Fibroblast of the aortic adventitia (primary cell): ENCODE results near the gene B3GAT1. TPM values are rescaled to one million over a fixed set of nuclear protein-coding genes. Genes with fewer than 3 reads are reported as not detected.

Experiments used
- DNase-seq: peaks from one replicate; pipeline ENCODE4 v3.0.0-alpha.2; 2010; ENCODE audit warnings: low read depth
- H3K4me3 ChIP-seq: 2 replicates; pipeline ENCODE4 v1.5.1; 2011; ENCODE audit warnings: low read depth, mild to moderate bottlenecking, control low read depth, low read length, moderate library complexity
- total RNA-seq: library from RNA; depleted of rRNA; stranded (reverse); fragments of >200 nt; gene quantifications from 2 replicates; pipeline ENCODE4 v1.2.3, GENCODE V29; 2012; ENCODE audit warnings: low replicate concordance
- TF ChIP-seq, protein P1 (sequence below): IDR thresholded peaks from 2 replicates; pipeline ENCODE4 v1.5.1; 2011; ENCODE audit warnings: mild to moderate bottlenecking, low read length, control low read depth, inconsistent platforms; ENCODE audit not compliant: insufficient read depth

Gene B3GAT1
- total RNA-seq, 1 donor, result not detected

DNA sequence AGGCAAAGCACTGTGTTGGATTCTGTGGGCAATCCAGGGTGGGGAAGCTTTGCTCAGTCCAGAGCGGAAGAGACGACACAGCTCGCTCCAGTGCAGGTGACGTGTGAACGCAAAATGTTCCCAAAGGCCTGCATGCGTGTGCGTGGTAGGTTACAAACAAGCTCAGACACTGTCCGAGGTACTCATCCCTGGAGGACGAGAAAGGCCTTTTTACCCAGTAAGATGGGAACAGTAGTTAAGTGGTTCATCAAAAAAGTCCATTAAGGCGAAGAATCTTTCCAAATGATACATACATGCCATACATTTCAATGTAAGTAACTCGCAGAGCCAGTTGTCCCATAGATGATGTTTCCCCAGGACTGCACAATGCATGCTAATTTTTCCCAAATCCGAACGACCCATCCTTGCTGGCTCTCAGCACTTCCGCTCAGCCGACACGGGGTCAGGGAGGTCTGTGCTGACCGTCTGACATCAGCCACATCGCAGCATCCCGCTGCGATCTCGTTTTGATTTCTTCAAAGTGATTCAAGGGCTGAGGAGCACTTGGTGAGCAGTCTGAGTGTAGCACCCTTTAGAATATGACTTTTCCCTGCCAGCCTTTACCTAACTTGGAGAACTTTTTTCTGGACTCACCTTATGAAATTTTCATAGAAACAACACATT, 19.0 kb downstream of the B3GAT1 start:
- TF ChIP-seq, protein P1, sequence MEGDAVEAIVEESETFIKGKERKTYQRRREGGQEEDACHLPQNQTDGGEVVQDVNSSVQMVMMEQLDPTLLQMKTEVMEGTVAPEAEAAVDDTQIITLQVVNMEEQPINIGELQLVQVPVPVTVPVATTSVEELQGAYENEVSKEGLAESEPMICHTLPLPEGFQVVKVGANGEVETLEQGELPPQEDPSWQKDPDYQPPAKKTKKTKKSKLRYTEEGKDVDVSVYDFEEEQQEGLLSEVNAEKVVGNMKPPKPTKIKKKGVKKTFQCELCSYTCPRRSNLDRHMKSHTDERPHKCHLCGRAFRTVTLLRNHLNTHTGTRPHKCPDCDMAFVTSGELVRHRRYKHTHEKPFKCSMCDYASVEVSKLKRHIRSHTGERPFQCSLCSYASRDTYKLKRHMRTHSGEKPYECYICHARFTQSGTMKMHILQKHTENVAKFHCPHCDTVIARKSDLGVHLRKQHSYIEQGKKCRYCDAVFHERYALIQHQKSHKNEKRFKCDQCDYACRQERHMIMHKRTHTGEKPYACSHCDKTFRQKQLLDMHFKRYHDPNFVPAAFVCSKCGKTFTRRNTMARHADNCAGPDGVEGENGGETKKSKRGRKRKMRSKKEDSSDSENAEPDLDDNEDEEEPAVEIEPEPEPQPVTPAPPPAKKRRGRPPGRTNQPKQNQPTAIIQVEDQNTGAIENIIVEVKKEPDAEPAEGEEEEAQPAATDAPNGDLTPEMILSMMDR, result no peak
- no peak overlapping the region for H3K4me3 ChIP-seq
- no peak for DNase-seq

DNA sequence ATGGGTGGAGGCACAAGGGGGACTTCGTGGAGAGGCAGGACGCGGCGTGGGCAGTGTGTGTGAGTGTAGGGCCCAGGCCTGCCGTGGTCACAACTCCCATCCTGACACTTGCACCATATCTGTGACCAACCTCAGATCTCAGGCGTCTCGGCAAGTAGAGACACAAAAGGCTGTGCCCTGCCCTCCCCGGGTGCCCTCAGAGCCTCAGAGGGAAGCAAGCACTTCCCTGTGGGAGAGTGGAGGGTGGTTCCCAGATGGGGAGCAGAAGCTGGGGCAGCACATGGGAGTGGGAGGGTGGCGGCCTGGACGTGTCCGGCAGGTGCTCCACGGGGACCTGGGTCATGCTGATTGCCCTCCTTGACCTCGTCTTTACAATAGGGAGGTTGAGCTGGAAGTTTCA, 20.4 kb downstream of the B3GAT1 start:
- H3K4me3 ChIP-seq, result no peak overlapping the region
- DNase-seq, result no peak
- TF ChIP-seq, protein P1, result no peak

DNA sequence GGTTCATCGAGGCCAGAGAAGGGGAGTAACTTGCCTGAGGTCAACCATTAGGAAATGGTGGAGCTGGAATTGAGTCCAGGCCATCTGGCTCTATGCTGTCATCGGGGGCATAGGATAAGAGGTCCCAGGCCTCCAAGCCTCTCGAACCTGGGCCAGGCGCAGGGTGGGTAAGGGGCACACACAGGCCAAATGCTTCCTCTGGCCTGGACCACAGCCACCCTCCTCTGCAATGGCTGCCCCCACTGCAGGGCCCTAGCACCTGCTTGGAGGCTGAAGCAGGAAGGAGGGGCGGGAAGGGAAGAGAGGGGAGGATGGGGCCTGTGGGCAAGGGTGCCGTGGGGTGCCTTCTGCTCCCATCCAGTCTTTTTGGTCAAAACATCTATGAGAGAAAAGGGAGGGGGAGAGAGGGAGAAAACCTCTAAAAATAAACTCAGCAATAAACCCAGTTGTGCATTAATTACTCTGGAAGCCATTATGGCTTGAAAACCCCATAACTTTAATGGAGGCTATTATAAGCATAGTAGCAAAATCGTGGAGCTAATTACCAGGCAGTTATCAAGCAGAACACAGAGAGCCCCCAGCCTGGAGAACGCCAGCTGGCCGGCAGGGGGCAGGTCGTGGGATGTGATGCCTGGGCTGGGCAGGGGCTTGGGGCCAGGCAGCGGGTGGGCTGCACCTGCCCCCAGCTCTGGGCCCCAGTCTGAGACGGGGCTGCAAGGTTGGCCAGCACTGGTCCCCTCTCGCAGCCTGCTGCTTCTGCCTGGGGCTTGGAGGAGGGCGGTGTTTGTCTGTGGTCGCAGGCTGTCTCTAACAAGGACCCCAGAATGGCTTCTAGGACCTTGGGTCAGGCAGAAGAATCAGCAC, 21.1 kb downstream of the B3GAT1 start:
- no peak overlapping the region for H3K4me3 ChIP-seq
- TF ChIP-seq, protein P1, result no peak
- no peak for DNase-seq

DNA sequence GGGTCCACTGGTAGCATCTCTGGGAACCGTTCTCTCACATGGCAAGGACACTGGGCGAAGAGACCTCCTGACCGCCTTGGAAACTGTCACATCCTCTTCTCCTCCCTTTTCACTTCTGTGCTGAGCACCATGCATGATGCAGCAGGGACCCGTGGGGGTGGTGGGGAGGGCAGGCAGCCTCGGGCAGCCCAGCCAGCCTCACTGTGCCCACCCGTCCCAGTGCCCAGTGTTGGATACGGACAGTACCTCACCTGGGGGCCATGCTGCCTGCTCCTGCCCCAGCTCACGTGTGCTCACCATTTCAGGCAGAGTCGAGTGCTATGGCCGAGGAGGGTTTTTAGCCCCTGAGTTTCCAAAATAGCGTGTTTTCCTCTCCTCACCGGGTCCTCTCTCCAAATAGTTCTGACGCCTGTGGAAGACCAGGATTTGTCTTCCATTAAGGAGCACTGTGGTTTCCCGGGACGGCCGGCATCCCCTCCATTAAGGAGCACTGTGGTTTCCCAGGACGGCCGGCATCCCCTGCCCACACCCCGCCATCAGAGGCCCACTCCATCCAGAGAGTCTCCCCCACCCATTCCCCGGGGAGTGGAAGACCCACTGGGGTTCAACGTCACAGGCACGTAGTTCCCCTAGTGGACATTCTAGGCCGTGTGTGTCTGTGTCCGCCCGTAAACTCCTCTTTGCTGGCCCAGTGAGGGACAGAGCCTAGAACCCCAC, 22.4 kb downstream of the B3GAT1 start:
- no peak overlapping the region for H3K4me3 ChIP-seq
- TF ChIP-seq, protein P1, result no peak
- no peak for DNase-seq

DNA sequence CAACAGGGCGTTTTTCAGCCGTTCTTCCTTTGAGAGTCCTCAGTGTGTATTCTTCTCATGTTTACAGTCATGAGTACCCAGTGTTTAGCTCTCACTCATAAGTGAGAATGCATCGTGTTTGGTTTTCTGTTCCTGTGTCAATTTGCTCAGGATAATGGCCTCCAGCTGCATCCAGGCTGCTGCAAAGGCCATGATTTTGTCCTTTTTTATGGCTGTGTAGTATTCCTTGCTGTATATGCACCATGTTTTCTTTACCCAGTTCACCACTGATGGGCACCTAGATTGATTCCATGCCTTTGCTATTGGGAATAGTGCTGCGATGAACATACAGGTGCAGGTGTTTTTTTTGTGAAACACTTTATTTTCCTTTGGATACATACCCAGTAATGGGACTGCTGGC, 23.5 kb downstream of the B3GAT1 start:
- H3K4me3 ChIP-seq, result no peak overlapping the region
- no peak for DNase-seq
- TF ChIP-seq, protein P1, result no peak

DNA sequence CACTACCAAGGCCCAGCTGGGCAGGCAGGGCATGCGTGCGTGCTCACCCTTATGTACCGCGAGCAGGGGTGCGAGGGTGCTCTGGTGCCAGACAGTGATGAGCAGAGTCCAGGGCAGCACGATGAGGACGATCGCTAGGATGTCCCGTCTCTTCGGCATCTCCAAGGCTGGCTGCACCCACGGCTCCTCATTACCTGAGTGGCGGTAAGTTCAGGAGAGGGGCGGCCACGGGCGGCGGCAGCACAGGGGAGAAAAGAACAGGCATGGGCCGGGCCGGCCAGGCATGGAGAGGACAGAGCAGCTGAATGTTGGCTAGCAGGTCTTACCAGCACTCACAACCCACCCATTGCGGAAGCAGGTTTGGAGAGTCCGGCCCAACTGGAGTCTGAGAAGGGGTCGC, 24.5 kb downstream of the B3GAT1 start:
- TF ChIP-seq, protein P1, result no peak

More for the DNA sequence above, 24.5 kb downstream of the B3GAT1 start:
- H3K4me3 ChIP-seq, result no peak overlapping the region
- DNase-seq, result no peak
